Memory B cell (primary cell): ENCODE measurements around the gene TBC1D1.

Experiments
- ATAC-seq: fragments of 150-1000 bp; cut with Tn5 transposase; 2 replicates; pipeline ENCODE4 v1.10.0; 2021; ENCODE audit warnings: low read depth, mild to moderate bottlenecking, moderate library complexity
- DNase-seq, 2 donors: peaks; one replicate each; pipeline ENCODE4 v3.0.0; 2022; ENCODE audit warnings: low spot score in 2 of 2
- H3K27ac Mint-ChIP-seq: one replicate; pipeline ENCODE4 v1.8.0; 2022; ENCODE audit warnings: mild to moderate bottlenecking, moderate library complexity, mixed read lengths
- H3K27me3 Mint-ChIP-seq: one replicate; pipeline ENCODE4 v1.8.0; 2022; ENCODE audit warnings: mixed read lengths
- H3K36me3 Mint-ChIP-seq: one replicate; pipeline ENCODE4 v1.8.0; 2022; ENCODE audit warnings: mild to moderate bottlenecking, mixed read lengths
- H3K4me1 Mint-ChIP-seq: one replicate; pipeline ENCODE4 v1.8.0; 2022; ENCODE audit warnings: mixed read lengths
- H3K4me3 Mint-ChIP-seq: one replicate; pipeline ENCODE4 v1.8.0; 2022; ENCODE audit warnings: mild to moderate bottlenecking, moderate library complexity, mixed read lengths
- H3K9me3 Mint-ChIP-seq: one replicate; pipeline ENCODE4 v1.8.0; 2022; ENCODE audit warnings: mixed read lengths

The TBC1D1 gene

GRCh38 chr4:37991623-37992410, 100.9 kb downstream of the TBC1D1 start:
- Mint-ChIP-seq H3K27ac (no peak overlapping the region), H3K4me1 (peaks cover 27% of the 10 kb centered on the region)

GRCh38 chr4:37993806-37994205, 102.9 kb downstream of the TBC1D1 start:
- H3K4me1 Mint-ChIP-seq: peaks cover 33% of the 10 kb centered on the region
- no peaks in the 10 kb centered on the region for H3K9me3 Mint-ChIP-seq
- H3K4me3 Mint-ChIP-seq: no peak overlapping the region
- no peak overlapping the region for H3K27ac Mint-ChIP-seq
- H3K36me3 Mint-ChIP-seq: peaks cover 12% of the 10 kb centered on the region
- ATAC-seq: no peak
- H3K27me3 Mint-ChIP-seq: no peaks in the 10 kb centered on the region
- no peak for DNase-seq

More at GRCh38 chr4:37991623-37992410, 100.9 kb downstream of the TBC1D1 start:
- DNase-seq (no peak), ATAC-seq (no peak)
- Mint-ChIP-seq H3K9me3 (no peaks in the 10 kb centered on the region), H3K4me3 (no peak overlapping the region), H3K27me3 (no peaks in the 10 kb centered on the region), H3K36me3 (peaks cover 8% of the 10 kb centered on the region)

- no peak for DNase-seq
- no peak for ATAC-seq
- no peak overlapping the region for H3K4me3 Mint-ChIP-seq
- H3K27ac Mint-ChIP-seq: peak overlapping the region; percentile 45
- no peaks in the 10 kb centered on the region for H3K9me3 Mint-ChIP-seq
- H3K36me3 Mint-ChIP-seq: peaks cover 12% of the 10 kb centered on the region
- peaks cover 28% of the 10 kb centered on the region for H3K4me1 Mint-ChIP-seq
- no peaks in the 10 kb centered on the region for H3K27me3 Mint-ChIP-seq
Measured at GRCh38 chr4:37994569-37994968, 103.7 kb downstream of the TBC1D1 start.

GRCh38 chr4:37995299-37995821, 104.5 kb downstream of the TBC1D1 start:
- peaks cover 26% of the 10 kb centered on the region for H3K4me1 Mint-ChIP-seq
- peaks cover 12% of the 10 kb centered on the region for H3K36me3 Mint-ChIP-seq
- DNase-seq (no peak), ATAC-seq (no peak)
- H3K9me3 Mint-ChIP-seq: no peaks in the 10 kb centered on the region
- no peak overlapping the region for H3K27ac Mint-ChIP-seq
- H3K4me3 Mint-ChIP-seq: no peak overlapping the region
- no peaks in the 10 kb centered on the region for H3K27me3 Mint-ChIP-seq

GRCh38 chr4:37995981-37996775, 105.3 kb downstream of the TBC1D1 start:
- peaks cover 14% of the 10 kb centered on the region for H3K36me3 Mint-ChIP-seq
- H3K27ac Mint-ChIP-seq: no peak overlapping the region
- no peaks in the 10 kb centered on the region for H3K27me3 Mint-ChIP-seq
- no peaks in the 10 kb centered on the region for H3K9me3 Mint-ChIP-seq
- H3K4me1 Mint-ChIP-seq: peaks cover 26% of the 10 kb centered on the region
- H3K4me3 Mint-ChIP-seq: no peak overlapping the region
- no peak for DNase-seq
- ATAC-seq: no peak

GRCh38 chr4:37998226-37998625, 107.3 kb downstream of the TBC1D1 start:
- H3K27ac Mint-ChIP-seq: no peak overlapping the region

GRCh38 chr4:37999000-37999716, 108.3 kb downstream of the TBC1D1 start:
- Mint-ChIP-seq H3K9me3 (no peaks in the 10 kb centered on the region), H3K27ac (no peak overlapping the region), H3K4me3 (no peak overlapping the region), H3K36me3 (peaks cover 12% of the 10 kb centered on the region), H3K27me3 (no peaks in the 10 kb centered on the region), H3K4me1 (peaks cover 25% of the 10 kb centered on the region)
- ATAC-seq: no peak
- DNase-seq: no peak

More at GRCh38 chr4:37998226-37998625, 107.3 kb downstream of the TBC1D1 start:
- Mint-ChIP-seq H3K4me3 (no peak overlapping the region), H3K4me1 (peaks cover 24% of the 10 kb centered on the region), H3K36me3 (peaks cover 11% of the 10 kb centered on the region), H3K27me3 (no peaks in the 10 kb centered on the region), H3K9me3 (no peaks in the 10 kb centered on the region)
- ATAC-seq: no peak
- no peak for DNase-seq

- H3K4me1 Mint-ChIP-seq: peaks cover 19% of the 10 kb centered on the region
Measured at GRCh38 chr4:37999965-38000364, 109.1 kb downstream of the TBC1D1 start.

GRCh38 chr4:38001927-38002326, 111.0 kb downstream of the TBC1D1 start:
- ATAC-seq (no peak), DNase-seq (no peak)
- H3K4me1 Mint-ChIP-seq: peaks cover 22% of the 10 kb centered on the region
- H3K36me3 Mint-ChIP-seq: peaks cover 14% of the 10 kb centered on the region
- no peaks in the 10 kb centered on the region for H3K27me3 Mint-ChIP-seq
- no peaks in the 10 kb centered on the region for H3K9me3 Mint-ChIP-seq
- no peak overlapping the region for H3K27ac Mint-ChIP-seq
- H3K4me3 Mint-ChIP-seq: no peak overlapping the region

More at GRCh38 chr4:37999965-38000364, 109.1 kb downstream of the TBC1D1 start:
- no peak overlapping the region for H3K4me3 Mint-ChIP-seq
- H3K27me3 Mint-ChIP-seq: no peaks in the 10 kb centered on the region
- no peak overlapping the region for H3K27ac Mint-ChIP-seq
- H3K36me3 Mint-ChIP-seq: peaks cover 12% of the 10 kb centered on the region
- no peaks in the 10 kb centered on the region for H3K9me3 Mint-ChIP-seq
- DNase-seq: no peak
- ATAC-seq: no peak

GRCh38 chr4:38002451-38003071, 111.7 kb downstream of the TBC1D1 start:
- H3K4me1 Mint-ChIP-seq: peaks cover 24% of the 10 kb centered on the region
- H3K27ac Mint-ChIP-seq: peak overlapping the region; percentile 60
- H3K27me3 Mint-ChIP-seq: no peaks in the 10 kb centered on the region
- ATAC-seq (no peak), DNase-seq (no peak)
- no peak overlapping the region for H3K4me3 Mint-ChIP-seq
- H3K36me3 Mint-ChIP-seq: peaks cover 14% of the 10 kb centered on the region
- no peaks in the 10 kb centered on the region for H3K9me3 Mint-ChIP-seq

GRCh38 chr4:38003102-38003501, 112.2 kb downstream of the TBC1D1 start:
- H3K4me3 Mint-ChIP-seq: no peak overlapping the region
- no peak for ATAC-seq

GRCh38 chr4:38003628-38004027, 112.7 kb downstream of the TBC1D1 start:
- Mint-ChIP-seq H3K27me3 (no peaks in the 10 kb centered on the region), H3K4me1 (peaks cover 27% of the 10 kb centered on the region), H3K9me3 (no peaks in the 10 kb centered on the region), H3K27ac (no peak overlapping the region), H3K36me3 (peaks cover 10% of the 10 kb centered on the region), H3K4me3 (no peak overlapping the region)
- DNase-seq (no peak), ATAC-seq (no peak)

More at GRCh38 chr4:38003102-38003501, 112.2 kb downstream of the TBC1D1 start:
- Mint-ChIP-seq H3K27me3 (no peaks in the 10 kb centered on the region), H3K36me3 (peaks cover 12% of the 10 kb centered on the region), H3K27ac (peak overlapping the region; percentile 60), H3K9me3 (no peaks in the 10 kb centered on the region), H3K4me1 (peaks cover 25% of the 10 kb centered on the region)
- DNase-seq: no peak

GRCh38 chr4:38004062-38004461, 113.2 kb downstream of the TBC1D1 start:
- Mint-ChIP-seq H3K36me3 (peaks cover 10% of the 10 kb centered on the region), H3K27me3 (no peaks in the 10 kb centered on the region), H3K4me3 (no peak overlapping the region), H3K27ac (no peak overlapping the region), H3K4me1 (peaks cover 27% of the 10 kb centered on the region), H3K9me3 (no peaks in the 10 kb centered on the region)
- ATAC-seq: no peak
- no peak for DNase-seq
